GM12878 (cell line): Measurements from ENCODE around the gene CCDC112. TPM values are rescaled to one million over a fixed set of nuclear protein-coding genes. Genes with fewer than 3 reads are reported as not detected.

Experiments used
- ATAC-seq: fragments of 200-7000 bp; cut with Tn5 transposase; 3 replicates; pipeline ENCODE4 v1.9.1; 2020; ENCODE audit warnings: mild to moderate bottlenecking, moderate library complexity
- BruUV-seq: library from RNA; stranded (reverse); fragments of 400-500 nt; replicated peaks from 2 replicates; lab custom pipeline; 2021; lab: Mats Ljungman, UMichigan
- CTCF ChIA-PET: fragments of 300-600 bp; sonication (Branson Sonifier 250); formaldehyde crosslinking; extraction: SDS; loops from one replicate; lab custom pipeline; 2021; ENCODE audit warnings: inconsistent platforms; lab: Yijun Ruan, JAX
- POLR2A ChIA-PET: fragments of 350-600 bp; formaldehyde crosslinking; extraction: SDS; loops from one replicate; lab custom pipeline; 2021; ENCODE audit warnings: inconsistent platforms; lab: Charles Lee
- RAD21 ChIA-PET: fragments of 300-600 bp; sonication (Branson Sonifier 250); formaldehyde crosslinking; loops from one replicate; lab custom pipeline; 2023; ENCODE audit warnings: antibody characterized with exemption; ENCODE audit not compliant: unreplicated experiment; lab: Charles Lee
- SMC1A ChIA-PET: fragments of 300-600 bp; sonication (Branson Sonifier 250); formaldehyde crosslinking; loops from one replicate; lab custom pipeline; 2023; ENCODE audit not compliant: unreplicated experiment, uncharacterized antibody; lab: Charles Lee
- DNase-seq: peaks from one replicate; pipeline ENCODE4 v3.0.0-alpha.2; 2011; ENCODE audit warnings: low read depth, low spot score
- FAIRE-seq: peaks from 3 replicates; lab custom pipeline; 2011; peaks lifted over from hg19 to GRCh38; lab: Jason Lieb, UNC
- H2AFZ ChIP-seq: 2 replicates; pipeline ENCODE4 v1.6.0; 2011; ENCODE audit warnings: low read depth, low read length, control low read depth; ENCODE audit not compliant: control insufficient read depth
- H3K27ac ChIP-seq: 2 replicates; pipeline ENCODE4 v1.5.1; 2011; ENCODE audit warnings: control low read depth; ENCODE audit not compliant: control insufficient read depth, insufficient read depth
- H3K27me3 ChIP-seq, 2 experiments: replicated peaks in 1 of 2; 2 replicates each; pipeline versions ENCODE4 v1.6.0 to v1.6.1; 2011; ENCODE audit warnings: low read length in 1 of 2; ENCODE audit not compliant: control insufficient read depth in 2 of 2, insufficient read depth in 2 of 2
- H3K36me3 ChIP-seq, 2 experiments: 2 replicates each; pipeline ENCODE4 v1.5.1; 2011; ENCODE audit warnings: low read length in 1 of 2; ENCODE audit not compliant: control insufficient read depth in 2 of 2, insufficient read depth in 2 of 2
- H3K4me1 ChIP-seq: 2 replicates; pipeline ENCODE4 v1.6.1; 2011; ENCODE audit warnings: mild to moderate bottlenecking, low read length, moderate library complexity, mixed read lengths; ENCODE audit not compliant: control insufficient read depth, insufficient read depth
- H3K4me2 ChIP-seq: 2 replicates; pipeline ENCODE4 v1.6.0; 2011; ENCODE audit warnings: control low read depth; ENCODE audit not compliant: control insufficient read depth, insufficient read depth
- H3K4me3 ChIP-seq: fragments of 200-600 bp; sonication (generic); 2 replicates; pipeline ENCODE4 v1.5.1; 2016
- H3K79me2 ChIP-seq: 2 replicates; pipeline ENCODE4 v1.6.0; 2011; ENCODE audit warnings: low read length; ENCODE audit not compliant: control insufficient read depth, insufficient read depth
- H3K9ac ChIP-seq: 2 replicates; pipeline ENCODE4 v1.8.0; 2011; ENCODE audit warnings: low read length, control low read depth, mixed read lengths; ENCODE audit not compliant: control insufficient read depth, insufficient read depth
- H3K9me3 ChIP-seq: replicated peaks from 3 replicates; pipeline ENCODE4 v1.5.1; 2011; ENCODE audit warnings: mild to moderate bottlenecking, low read length; ENCODE audit not compliant: control insufficient read depth, insufficient read depth
- H4K20me1 ChIP-seq: 2 replicates; pipeline ENCODE4 v1.6.0; 2011; ENCODE audit not compliant: control insufficient read depth, insufficient read depth
- CREB1 ChIP-seq: IDR thresholded peaks from 2 replicates; pipeline ENCODE4 v1.6.1; 2012; ENCODE audit warnings: low read depth, mild to moderate bottlenecking, inconsistent platforms
- WGBS: methylation state at CpG from one replicate; pipeline ENCODE4 v1.1.6; 2016; ENCODE audit warnings: low lambda C conversion rate; ENCODE audit not compliant: insufficient replicate concordance, insufficient coverage; ENCODE audit errors: missing lambda C conversion rate; 5-methylcytosine and 5-hydroxymethylcytosine counted together
- in situ Hi-C: fragments of 300-500 bp; cut with MboI; formaldehyde crosslinking; loops from 9 replicates; pipeline ENCODE4 v1.14.3; 2018; ENCODE audit warnings: mixed read lengths
- intact Hi-C: fragments of 100-400 bp; cut with micrococcal nuclease; formaldehyde crosslinking; loops from one replicate; pipeline ENCODE4 v1.14.2; 2022; ENCODE audit not compliant: unreplicated experiment
- polyA plus RNA-seq, 11 experiments: library from polyadenylated mRNA; depleted of rRNA in 4 of 11; unstranded in 6 of 11; stranded (reverse) in 5 of 11; fragments of >200 nt; fragmentation: Nextera tagmentation in 4 of 11; fragmentation: Illumina TruSeq in 1 of 11; extraction: Ambion mirVana in 4 of 11; extraction: Trizol in 1 of 11; gene quantifications; 1 replicate in 1 of 11; 2 replicates in 10 of 11; pipeline versions ENCODE4 v1.2.1 to v1.2.3, GENCODE V29; 2011 to 2016; ENCODE audit warnings: inconsistent platforms in 2 of 11, missing spikeins in 2 of 11, low read depth in 1 of 11
- total RNA-seq, 4 experiments: library from RNA; depleted of rRNA in 3 of 4; stranded (reverse); fragments of >200 nt in 3 of 4; fragmentation: Illumina TruSeq in 1 of 4; extraction: Trizol in 1 of 4; gene quantifications; 2 replicates each; pipeline versions ENCODE4 v1.2.1 to v1.2.3, GENCODE V29; 2013 to 2021
- TF ChIP-seq, protein P1 (sequence below): IDR thresholded peaks from 2 replicates; pipeline ENCODE4 v1.6.1; 2012; ENCODE audit warnings: mild to moderate bottlenecking, low read depth, low read length

CCDC112 gene
- total and polyA plus RNA-seq, 10 of the 15 experiments (the other 5 are each of a cell fraction or from before 2014, with no cell fraction given), result 0.12 to 2.0 (median 0.58) TPM

DNA sequence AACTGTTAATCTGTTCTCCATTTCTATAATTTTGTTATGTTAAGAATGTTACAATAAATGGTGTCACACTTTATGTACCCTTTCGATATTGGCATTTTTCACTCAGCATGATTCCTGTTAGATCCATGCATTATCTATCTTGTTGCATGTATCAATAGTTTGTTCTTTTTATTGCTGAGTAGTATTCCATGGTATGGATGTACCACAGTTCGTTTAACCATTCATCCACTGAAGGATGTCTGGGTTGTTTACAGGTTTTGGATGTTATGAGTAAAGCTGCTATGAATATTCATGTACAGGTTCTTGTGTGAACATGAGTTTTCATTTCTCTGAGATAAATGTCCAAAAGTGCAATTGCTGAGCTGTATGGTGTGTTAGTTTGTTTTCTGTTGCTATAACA, 26.3 kb upstream of the CCDC112 start (continued):
- TF ChIP-seq, protein P1, sequence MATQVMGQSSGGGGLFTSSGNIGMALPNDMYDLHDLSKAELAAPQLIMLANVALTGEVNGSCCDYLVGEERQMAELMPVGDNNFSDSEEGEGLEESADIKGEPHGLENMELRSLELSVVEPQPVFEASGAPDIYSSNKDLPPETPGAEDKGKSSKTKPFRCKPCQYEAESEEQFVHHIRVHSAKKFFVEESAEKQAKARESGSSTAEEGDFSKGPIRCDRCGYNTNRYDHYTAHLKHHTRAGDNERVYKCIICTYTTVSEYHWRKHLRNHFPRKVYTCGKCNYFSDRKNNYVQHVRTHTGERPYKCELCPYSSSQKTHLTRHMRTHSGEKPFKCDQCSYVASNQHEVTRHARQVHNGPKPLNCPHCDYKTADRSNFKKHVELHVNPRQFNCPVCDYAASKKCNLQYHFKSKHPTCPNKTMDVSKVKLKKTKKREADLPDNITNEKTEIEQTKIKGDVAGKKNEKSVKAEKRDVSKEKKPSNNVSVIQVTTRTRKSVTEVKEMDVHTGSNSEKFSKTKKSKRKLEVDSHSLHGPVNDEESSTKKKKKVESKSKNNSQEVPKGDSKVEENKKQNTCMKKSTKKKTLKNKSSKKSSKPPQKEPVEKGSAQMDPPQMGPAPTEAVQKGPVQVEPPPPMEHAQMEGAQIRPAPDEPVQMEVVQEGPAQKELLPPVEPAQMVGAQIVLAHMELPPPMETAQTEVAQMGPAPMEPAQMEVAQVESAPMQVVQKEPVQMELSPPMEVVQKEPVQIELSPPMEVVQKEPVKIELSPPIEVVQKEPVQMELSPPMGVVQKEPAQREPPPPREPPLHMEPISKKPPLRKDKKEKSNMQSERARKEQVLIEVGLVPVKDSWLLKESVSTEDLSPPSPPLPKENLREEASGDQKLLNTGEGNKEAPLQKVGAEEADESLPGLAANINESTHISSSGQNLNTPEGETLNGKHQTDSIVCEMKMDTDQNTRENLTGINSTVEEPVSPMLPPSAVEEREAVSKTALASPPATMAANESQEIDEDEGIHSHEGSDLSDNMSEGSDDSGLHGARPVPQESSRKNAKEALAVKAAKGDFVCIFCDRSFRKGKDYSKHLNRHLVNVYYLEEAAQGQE, result no peak

DNA sequence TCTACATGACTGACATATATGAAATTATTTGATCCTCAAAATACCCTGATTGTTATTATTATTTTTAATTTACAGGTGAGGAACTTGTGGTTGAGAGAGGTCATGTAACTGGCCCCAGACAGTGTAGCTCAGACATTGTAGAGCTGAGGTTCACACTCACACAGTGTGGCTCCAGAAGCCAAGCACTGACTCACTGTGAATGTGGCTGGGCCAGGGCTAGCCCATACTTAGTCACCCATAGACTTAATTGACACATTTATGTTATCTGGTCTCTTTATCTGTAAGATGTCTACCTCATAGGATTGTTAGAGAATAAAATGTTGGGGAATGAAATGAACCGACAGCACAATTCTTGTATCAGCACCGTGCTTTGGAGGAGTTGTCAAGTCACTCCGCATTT, 24.9 kb upstream of the CCDC112 start:
- Histone ChIP-seq H3K79me2 (no peaks in the 10 kb centered on the region), H3K27ac (no peak overlapping the region), H3K9ac (no peak overlapping the region), H3K4me2 (no peak overlapping the region), H3K4me3 (no peak overlapping the region), H3K4me1 (no peaks in the 10 kb centered on the region), H3K9me3 (no peaks in the 10 kb centered on the region), H3K36me3 (no peaks in the 10 kb centered on the region), H3K27me3 (no peaks in the 10 kb centered on the region), H2AFZ (no peak overlapping the region), H4K20me1 (no peaks in the 10 kb centered on the region)
- SMC1A ChIA-PET, result interaction anchor here (1.0 kb wide), 1 partner anchor 12 kb away, joined by 4 read pairs; no protein-coding TSS in a partner anchor
- FAIRE-seq (no peak), DNase-seq (no peak), ATAC-seq (no peak)
- TF ChIP-seq CREB1, result no peak
- WGBS, result 93% methylated on average over 3 of the region's 3 CpGs
- in situ Hi-C loops, result no loop called here
- RAD21 ChIA-PET, result interaction anchor here (0.5 kb wide), 1 partner anchor 54 kb away, joined by 3 read pairs; no protein-coding TSS in a partner anchor
- POLR2A ChIA-PET, result no interaction called here
- BruUV-seq, result no TSS peak
- intact Hi-C loops, result no loop called here
- CTCF ChIA-PET, result interaction anchor here (7.3 kb wide), 1 partner anchor 13 kb away, joined by 45 read pairs; no protein-coding TSS in a partner anchor
